HG02623 (cell line): ENCODE measurements around the gene PLIN5.
"Not testable (repeated sequence)": the region's sequence is repeated elsewhere in the genome, so short reads cannot be mapped to it uniquely, and the experiment has no call there.

ENCODE experiments used
- ATAC-seq: cut with Tn5 transposase; IDR thresholded peaks from one replicate; pipeline ENCODE4 v1.9.1; 2021; ENCODE audit warnings: moderate library complexity; ENCODE audit not compliant: unreplicated experiment

The PLIN5 gene

DNA sequence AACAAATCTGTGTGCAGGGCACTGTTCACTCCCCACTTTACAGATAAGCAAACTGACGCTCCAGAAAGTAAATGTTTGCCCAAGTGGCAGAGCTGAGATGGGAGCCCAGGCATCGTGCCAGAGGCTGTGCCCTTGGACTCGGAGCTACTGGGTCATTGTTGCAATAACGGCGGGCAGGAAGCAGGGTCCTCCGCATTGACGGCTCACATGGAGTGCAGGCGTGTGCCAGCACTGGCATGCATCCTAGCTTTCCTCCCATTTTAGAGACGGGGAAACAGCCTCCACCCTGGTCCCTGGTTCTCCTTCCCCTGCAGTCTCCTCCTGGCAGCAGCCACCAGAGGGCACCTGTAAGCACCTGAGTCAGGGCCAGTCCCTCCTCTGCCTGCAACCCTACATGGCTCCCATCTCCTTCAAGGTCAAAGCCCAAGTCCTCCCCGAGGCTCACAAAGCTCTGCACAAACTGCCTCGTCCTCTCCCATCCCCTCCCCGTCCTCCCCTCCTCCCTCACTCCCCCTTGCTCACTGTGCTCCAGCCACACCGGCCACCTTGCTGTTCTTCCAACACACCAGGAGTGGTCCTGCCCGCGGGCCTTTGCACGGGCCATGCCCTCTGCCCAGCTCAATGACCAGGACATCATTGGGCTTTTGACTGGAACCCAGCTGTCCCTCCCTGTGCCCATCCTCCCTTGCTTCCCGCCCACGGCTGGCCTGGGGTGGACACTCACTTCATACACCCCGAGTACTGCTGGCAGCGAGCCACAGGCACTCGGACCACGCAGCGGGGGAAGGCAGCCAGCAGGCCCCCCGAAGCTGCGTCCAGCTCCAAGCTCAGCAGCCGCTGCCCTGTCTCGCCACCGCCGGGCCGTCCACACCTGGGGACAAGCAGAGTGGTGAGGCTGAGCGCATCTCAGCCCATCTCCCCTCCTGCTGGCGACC is 12.5 kb upstream of the PLIN5 start:
- ATAC-seq, result no peak

GRCh38 chr19:4543842-4544647 is 9.0 kb upstream of the PLIN5 start:
- no peak for ATAC-seq

DNA sequence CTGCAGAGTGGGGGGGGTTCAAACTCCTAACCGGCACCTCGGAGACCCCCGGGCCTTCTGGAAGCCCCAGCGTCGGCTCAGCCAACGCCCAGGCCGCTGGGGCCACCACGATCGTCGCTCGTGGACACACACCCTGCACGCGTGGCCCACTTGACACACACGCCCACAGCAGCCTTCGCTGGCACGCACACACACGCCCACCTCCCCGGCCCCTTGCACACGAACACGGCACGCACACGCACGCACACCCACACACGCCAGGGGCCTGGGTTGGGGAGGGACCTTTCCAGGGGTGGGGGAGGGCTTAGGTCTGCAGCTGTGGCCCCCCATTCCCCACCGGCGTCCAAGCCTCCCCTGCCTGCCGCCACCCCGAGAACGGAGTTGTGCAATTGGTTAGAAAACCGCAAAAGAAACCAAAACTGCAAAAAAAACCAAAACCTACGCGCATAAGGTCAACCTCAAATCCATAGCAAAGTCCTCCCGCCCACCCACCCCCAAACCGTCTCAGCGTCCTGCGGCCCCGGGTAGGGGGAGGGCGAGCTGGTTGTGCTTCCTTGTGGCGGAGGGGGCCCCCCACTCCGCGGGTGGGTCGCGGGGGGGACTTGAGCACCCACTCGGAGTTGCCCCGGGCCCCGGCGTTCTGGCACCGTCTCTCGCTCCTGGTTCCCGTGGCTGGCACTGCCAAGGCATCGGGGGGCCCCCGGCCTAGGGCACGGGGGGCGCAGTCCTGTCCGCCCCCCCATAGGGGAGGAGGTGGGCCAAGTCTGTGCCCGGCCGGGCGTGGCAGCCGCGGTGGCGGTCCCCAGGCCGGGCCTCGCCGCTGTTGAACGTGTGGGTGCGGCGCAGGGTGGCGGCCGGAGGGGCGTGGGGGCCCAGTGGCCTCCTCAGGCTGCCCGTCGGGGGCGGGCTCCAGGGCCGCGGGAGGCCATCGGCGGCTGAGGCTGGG is 8.1 kb upstream of the PLIN5 start:
- ATAC-seq, result no peak

DNA sequence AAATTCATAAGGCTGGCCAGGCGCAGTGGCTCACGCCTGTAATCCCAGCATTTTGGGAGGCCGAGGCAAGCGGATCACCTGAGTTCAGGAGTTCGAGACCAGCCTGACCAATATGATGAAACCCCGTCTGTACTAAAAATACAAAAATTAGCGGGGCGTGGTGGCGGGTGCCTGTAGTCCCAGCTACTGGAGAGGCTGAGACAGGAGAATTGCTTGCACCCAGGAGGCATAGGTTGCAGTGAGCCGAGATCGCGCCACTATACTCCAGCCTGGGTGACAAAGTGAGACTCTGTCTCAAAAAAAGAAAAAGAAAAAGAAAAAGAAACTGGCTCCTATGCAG is 6.8 kb upstream of the PLIN5 start:
- ATAC-seq, result not testable (repeated sequence)

- ATAC-seq, result no peak
These were observed 6.2 kb upstream of the PLIN5 start for GRCh38 chr19:4541114-4541805.

- no peak for ATAC-seq
These were observed 4.9 kb upstream of the PLIN5 start, which contains the start of gene LRG1 for GRCh38 chr19:4539693-4540581. Gene LRG1, minus strand, starts transcription at chr19:4540036. Its CDS starts 23 bp downstream, at chr19:4540013.

- ATAC-seq, result no peak
These were observed 4.2 kb upstream of the PLIN5 start for GRCh38 chr19:4539169-4539692.

- no peak for ATAC-seq
These were observed 3.6 kb upstream of the PLIN5 start for GRCh38 chr19:4538601-4538954.

DNA sequence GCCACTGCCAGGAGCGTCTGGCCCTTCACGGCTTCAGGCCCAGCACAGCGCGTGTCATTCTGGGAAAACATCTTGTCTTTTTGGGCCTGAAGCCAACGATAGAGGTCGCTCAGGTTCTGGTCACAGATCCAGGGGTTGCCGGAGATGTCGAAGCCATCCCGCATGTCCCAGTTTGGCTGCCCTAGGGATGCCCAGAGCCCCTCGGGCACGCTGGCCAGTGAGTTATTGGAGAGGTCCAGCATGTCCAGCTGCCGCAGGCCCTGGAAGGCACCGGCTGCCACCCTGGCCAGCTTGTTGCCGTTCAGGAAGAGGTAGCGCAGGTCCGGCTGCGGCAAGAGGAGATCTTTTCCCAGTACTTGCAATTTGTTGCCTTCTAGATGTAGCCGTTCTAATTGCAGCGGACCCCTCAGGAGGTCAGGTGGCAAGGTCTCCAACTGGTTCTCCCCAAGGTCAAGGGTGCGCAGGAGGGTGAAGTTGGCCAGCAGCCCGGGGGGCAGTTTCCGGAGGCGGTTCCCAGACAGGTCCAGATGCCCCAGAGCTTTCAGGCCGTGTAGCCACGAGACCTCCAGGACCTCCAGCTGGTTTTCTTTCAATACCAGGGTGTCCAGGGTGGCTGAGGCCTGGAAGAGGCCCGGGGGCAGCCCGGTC is 3.1 kb upstream of the PLIN5 start:
- no peak for ATAC-seq

DNA sequence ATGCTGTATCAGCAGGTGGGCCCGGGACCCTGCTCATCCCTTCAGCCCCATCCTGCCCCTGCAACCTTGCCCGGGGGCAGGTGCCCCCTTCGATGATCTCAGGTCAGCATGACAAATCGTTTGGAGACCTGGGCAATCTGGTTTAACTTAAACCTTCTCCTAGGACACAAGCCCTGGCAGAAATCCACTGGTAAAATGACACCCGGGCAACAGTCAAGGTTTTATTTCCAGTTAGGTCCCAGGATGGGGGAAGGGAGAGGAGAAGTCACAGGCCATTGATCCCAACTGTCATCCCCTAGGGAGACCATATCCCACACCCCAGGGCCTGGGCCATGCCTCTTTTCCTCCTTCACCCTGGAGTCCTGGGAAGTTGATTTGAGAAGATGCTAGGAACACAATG is 1.8 kb upstream of the PLIN5 start:
- no peak for ATAC-seq

- ATAC-seq, result no peak
These were observed 1.1 kb downstream of the PLIN5 start for GRCh38 chr19:4533835-4534424.

GRCh38 chr19:4533334-4533733 is 1.7 kb downstream of the PLIN5 start:
- ATAC-seq, result no peak

DNA sequence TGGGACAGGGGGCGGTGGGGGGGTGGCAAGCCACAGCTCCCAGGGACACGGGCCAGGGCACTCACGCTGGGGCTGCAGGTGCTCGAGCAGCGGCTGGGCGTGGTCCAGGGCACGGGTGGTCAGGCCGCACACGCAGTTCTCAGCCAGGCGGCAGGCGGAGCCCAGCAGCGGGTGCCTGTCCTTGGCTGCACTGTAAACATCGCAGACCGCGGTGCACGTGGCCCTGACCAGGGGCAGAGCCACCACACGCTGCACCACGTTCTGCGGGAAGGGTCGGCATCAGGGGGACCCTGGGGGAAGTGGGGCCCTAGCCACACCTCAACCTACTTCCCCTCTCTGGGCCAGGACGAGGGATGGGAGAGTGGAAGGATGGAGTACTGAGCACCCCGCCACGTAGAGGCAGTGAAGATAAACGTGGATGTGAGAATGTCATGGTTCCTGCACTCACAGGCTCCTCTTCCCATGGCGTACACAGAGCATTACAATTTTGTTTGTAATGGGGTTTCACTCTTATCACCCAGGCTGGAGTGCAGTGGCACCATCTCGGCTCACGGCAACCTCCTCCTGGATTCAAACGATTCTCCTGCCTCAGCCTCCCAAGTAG is 3.4 kb downstream of the PLIN5 start:
- ATAC-seq, result no peak

DNA sequence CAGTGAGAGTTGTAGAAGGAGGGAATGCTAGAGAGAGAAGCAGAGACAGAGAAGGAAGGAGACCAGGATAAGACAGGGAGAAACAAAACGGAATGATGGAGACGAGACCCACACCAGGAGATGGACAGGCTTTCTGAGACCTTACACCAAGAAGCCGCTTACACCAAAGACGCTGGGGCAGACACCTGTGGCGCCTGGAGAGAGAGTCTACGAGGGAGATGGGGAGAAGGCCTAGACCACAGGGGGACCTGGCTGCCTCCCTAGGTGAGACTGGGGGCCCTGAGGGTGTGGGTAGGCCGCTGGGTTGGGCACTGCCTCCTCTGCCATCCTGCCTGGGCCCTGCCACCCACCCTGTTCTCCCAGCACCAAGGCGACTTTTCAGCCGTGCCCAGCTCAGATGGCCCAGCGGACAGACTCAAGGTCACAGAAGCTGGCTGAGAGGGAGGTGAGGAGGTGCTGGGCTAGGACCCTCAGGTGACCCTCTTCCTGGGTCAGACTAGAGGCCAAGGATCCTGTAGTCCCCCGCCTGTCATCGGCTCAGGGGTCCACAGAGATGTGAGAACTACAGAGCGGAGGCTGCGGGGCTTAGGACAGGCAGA is 5.0 kb downstream of the PLIN5 start:
- no peak for ATAC-seq

GRCh38 chr19:4528843-4529242 is 6.2 kb downstream of the PLIN5 start:
- ATAC-seq, result no peak

DNA sequence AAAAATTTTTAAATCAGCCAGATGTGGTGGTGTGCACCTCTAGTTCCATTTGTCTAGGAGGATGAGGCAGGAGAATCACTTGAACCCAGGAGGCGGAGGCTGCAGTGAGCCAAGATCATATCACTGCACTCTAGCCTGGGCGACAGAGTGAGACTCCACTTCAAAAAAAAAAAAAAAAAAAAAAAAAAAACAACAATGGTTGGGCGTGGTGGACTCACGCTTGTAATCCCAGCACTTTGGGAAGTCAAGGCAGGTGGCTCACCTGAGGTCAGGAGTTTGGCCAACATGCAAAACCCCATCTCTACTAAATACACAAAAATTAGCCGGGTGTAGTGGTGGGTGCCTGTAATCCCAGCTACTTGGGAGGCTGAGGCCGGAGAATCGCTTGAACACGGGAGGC is 7.6 kb downstream of the PLIN5 start:
- not testable (repeated sequence) for ATAC-seq

GRCh38 chr19:4525563-4526002 is 9.4 kb downstream of the PLIN5 start:
- no peak for ATAC-seq
